H1 (cell line): ENCODE measurements around the gene ZBTB16. TPM values are rescaled to one million over a fixed set of nuclear protein-coding genes. Genes with fewer than 3 reads are reported as not detected.

Source experiments
- GABPA ChIP-seq: IDR thresholded peaks from 2 replicates; pipeline ENCODE4 v1.6.1; 2011; ENCODE audit warnings: mild to moderate bottlenecking, low read length, moderate library complexity, borderline replicate concordance; ENCODE audit not compliant: insufficient read depth
- MAX ChIP-seq: IDR thresholded peaks from 2 replicates; pipeline ENCODE4 v1.6.1; 2012; ENCODE audit warnings: inconsistent platforms
- PHF8 ChIP-seq: fragments of 200-600 bp; sonication (generic); conservative IDR thresholded peaks from 2 replicates; pipeline ENCODE4 v1.7.1; 2012; ENCODE audit warnings: low read depth, mild to moderate bottlenecking, inconsistent platforms, low read length, moderate library complexity
- RNF2 ChIP-seq: fragments of 200-900, 300-1000 bp; sonication (generic); IDR thresholded peaks from 2 replicates; pipeline ENCODE4 v1.7.1; 2016; ENCODE audit warnings: borderline replicate concordance, low read depth, mild to moderate bottlenecking, antibody characterized with exemption, low read length; ENCODE audit not compliant: poor library complexity, severe bottlenecking; ENCODE audit errors: missing control alignments
- SP1 ChIP-seq: IDR thresholded peaks from 2 replicates; pipeline ENCODE4 v1.6.1; 2011; ENCODE audit warnings: low read depth, low read length
- polyA plus RNA-seq, 7 experiments: library from polyadenylated mRNA; depleted of rRNA in 3 of 7; stranded (reverse) in 5 of 7; unstranded in 2 of 7; fragments of >200 nt in 5 of 7; fragments of 200-250 nt in 2 of 7; gene quantifications; 1 replicate in 5 of 7; 2 replicates in 1 of 7; 4 replicates in 1 of 7; pipeline versions ENCODE4 v1.2.1 to v1.2.3, GENCODE V29; 2011 to 2013; ENCODE audit warnings: missing spikeins in 2 of 7, mixed read lengths in 2 of 7
- total RNA-seq: library from RNA; stranded (reverse); fragmentation: NEBNext Ultra II Directional; extraction: Animal tissue kit (Norgen Biotek cat#: 25700); gene quantifications from 2 replicates; pipeline ENCODE4 v1.2.1, GENCODE V29; 2021

The ZBTB16 gene
- total and polyA plus RNA-seq, 2 of the 8 experiments (the other 6 are each of a cell fraction or from before 2014, with no cell fraction given), result 0.12 to 0.61 TPM

GRCh38 chr11:114172055-114172861, 112.7 kb downstream of the ZBTB16 start (continued):
- TF ChIP-seq RNF2, result no peak
- TF ChIP-seq GABPA, result no peak
- no peak for TF ChIP-seq SP1
- TF ChIP-seq PHF8, result no peak
- TF ChIP-seq MAX, result no peak
- TF ChIP-seq, all 59 proteins: peak for 0
